ENCODE results near the gene NTSR2. TPM values are rescaled to one million over a fixed set of nuclear protein-coding genes. Genes with fewer than 3 reads are reported as not detected.

The NTSR2 gene
- total and polyA plus RNA-seq, 2 experiments from 2014 or later: 0.10 TPM; not detected in 1

- TF ChIP-seq CTCF (conservative IDR thresholded peaks at IDR 0.05; ENCODE audit: low read depth in 2 of 2) (no peak), POLR2AphosphoS5 (IDR thresholded peaks at IDR 0.05; ENCODE audit: low read depth) (no peak), ZNF462 (CRISPR knock-in tag; IDR thresholded peaks at IDR 0.05) (no peak), STAT1 (IDR thresholded peaks at IDR 0.05; ENCODE audit: unreplicated experiment) (no peak), REST (IDR thresholded peaks at IDR 0.05; ENCODE audit: unreplicated experiment) (no peak), ZNF331 (CRISPR knock-in tag; IDR thresholded peaks at IDR 0.05; ENCODE audit: low read depth) (no peak), ZNF114 (CRISPR knock-in tag; IDR thresholded peaks at IDR 0.05) (no peak), EZH2 (IDR thresholded peaks at IDR 0.05; ENCODE audit: low read depth, unreplicated experiment) (no peak), CREB1 (CRISPR knock-in tag; IDR thresholded peaks at IDR 0.05; ENCODE audit: low read depth) (no peak), ETS1 (IDR thresholded peaks at IDR 0.05) (no peak), JUNB (IDR thresholded peaks at IDR 0.05; ENCODE audit: unreplicated experiment) (no peak), NANOG (IDR thresholded peaks at IDR 0.05; ENCODE audit: borderline replicate concordance) (no peak), EZH2phosphoT487 (IDR thresholded peaks at IDR 0.05; ENCODE audit: unreplicated experiment) (no peak)
- H3K9me2 ChIP-seq (ENCODE audit: insufficient read depth): no peaks in the 10 kb centered on the region
- Mint-ChIP-seq H3K4me3 (no peak overlapping the region), H3K27ac (no peak overlapping the region), H3K27me3 (ENCODE audit: insufficient read depth, low read depth, poor library complexity) (peaks cover 11% of the 10 kb centered on the region), H3K4me1 (peaks cover 33% of the 10 kb centered on the region), H3K36me3 (ENCODE audit: low read depth) (no peaks in the 10 kb centered on the region), H3K9me3 (no peaks in the 10 kb centered on the region)
- H3K4me1 ChIP-seq (ENCODE audit: insufficient read depth): peaks cover 13% of the 10 kb centered on the region; the same call in 1 of the 2 replicates
- H3K27ac ChIP-seq (ENCODE audit: low read depth): no peak overlapping the region
- ATAC-seq (no peak), DNase-seq (ENCODE audit: low spot score) (no peak)
- no peaks in the 10 kb centered on the region for H3K79me2 ChIP-seq (replicated peaks; ENCODE audit: insufficient read depth)
- H4K20me1 ChIP-seq (replicated peaks; ENCODE audit: insufficient read depth): no peaks in the 10 kb centered on the region; the same call in 1 of the 2 replicates
- H2AFZ ChIP-seq: no peak overlapping the region
- no peaks in the 10 kb centered on the region for H3F3A ChIP-seq (replicated peaks; ENCODE audit: low read depth)
- no peak overlapping the region for H3K4me3 ChIP-seq
- no peaks in the 10 kb centered on the region for H3K36me3 ChIP-seq (ENCODE audit: insufficient read depth)
- H3K4me2 ChIP-seq: no peak overlapping the region
- H3K27me3 ChIP-seq (ENCODE audit: insufficient read depth): peaks cover 8% of the 10 kb centered on the region
Observed at GRCh38 chr2:11675423-11676112, 5.6 kb upstream of the NTSR2 start.
